Right atrium auricular region (tissue), 2 donors: ENCODE data around the gene CCDC183. TPM values are rescaled to one million over a fixed set of nuclear protein-coding genes. Genes with fewer than 3 reads are reported as not detected.
"Not testable (repeated sequence)": the region's sequence is repeated elsewhere in the genome, so short reads cannot be mapped to it uniquely, and the experiment has no call there.

Experiments
- DNase-seq: peaks from one replicate; pipeline ENCODE4 v3.0.0-alpha.2; 2019; ENCODE audit warnings: low spot score
- H3K27ac ChIP-seq, 2 donors: fragments of 200-600 bp; sonication (generic); 1 replicate in 1 of 2; 2 replicates in 1 of 2; pipeline ENCODE4 v1.5.1; 2016 to 2019
- H3K27me3 ChIP-seq, 2 donors: fragments of 200-600 bp; sonication (generic); one replicate each; pipeline versions ENCODE4 v1.5.1 to v1.6.0; 2017 to 2019
- H3K36me3 ChIP-seq: fragments of 200-600 bp; sonication (generic); one replicate; pipeline ENCODE4 v1.5.1; 2016
- H3K4me1 ChIP-seq, 2 donors: fragments of 200-600 bp; sonication (generic); one replicate each; pipeline versions ENCODE4 v1.5.1 to v1.6.0; 2017 to 2019
- H3K4me3 ChIP-seq, 2 donors: fragments of 200-600 bp; sonication (generic); 1 replicate in 1 of 2; 2 replicates in 1 of 2; pipeline ENCODE4 v1.5.1; 2017 to 2019; ENCODE audit warnings: mild to moderate bottlenecking in 1 of 2, moderate library complexity in 1 of 2
- H3K9me3 ChIP-seq, 2 donors: fragments of 200-600 bp; sonication (generic); one replicate each; pipeline ENCODE4 v1.5.1; 2019
- total RNA-seq, 2 donors: library from RNA; depleted of rRNA; stranded (reverse); fragments of >200 nt; gene quantifications; one replicate each; pipeline ENCODE4 v1.1.0, GENCODE V29; 2016
- TF ChIP-seq, protein P1 (sequence below), 2 donors: fragments of 200-600 bp; sonication (generic); IDR thresholded peaks; one replicate each; pipeline ENCODE4 v1.5.1; 2019; ENCODE audit warnings: antibody characterized with exemption in 2 of 2

CCDC183 gene
- total RNA-seq, 2 donors from 2014 or later, result 2.3 to 2.5 TPM

- H3K36me3 ChIP-seq, result no peaks in the 10 kb centered on the region
- H3K4me1 ChIP-seq, result peaks cover 0 to 62% of the 10 kb centered on the region in 2 donors
- no peak overlapping the region for H3K4me3 ChIP-seq
- TF ChIP-seq, protein P1, sequence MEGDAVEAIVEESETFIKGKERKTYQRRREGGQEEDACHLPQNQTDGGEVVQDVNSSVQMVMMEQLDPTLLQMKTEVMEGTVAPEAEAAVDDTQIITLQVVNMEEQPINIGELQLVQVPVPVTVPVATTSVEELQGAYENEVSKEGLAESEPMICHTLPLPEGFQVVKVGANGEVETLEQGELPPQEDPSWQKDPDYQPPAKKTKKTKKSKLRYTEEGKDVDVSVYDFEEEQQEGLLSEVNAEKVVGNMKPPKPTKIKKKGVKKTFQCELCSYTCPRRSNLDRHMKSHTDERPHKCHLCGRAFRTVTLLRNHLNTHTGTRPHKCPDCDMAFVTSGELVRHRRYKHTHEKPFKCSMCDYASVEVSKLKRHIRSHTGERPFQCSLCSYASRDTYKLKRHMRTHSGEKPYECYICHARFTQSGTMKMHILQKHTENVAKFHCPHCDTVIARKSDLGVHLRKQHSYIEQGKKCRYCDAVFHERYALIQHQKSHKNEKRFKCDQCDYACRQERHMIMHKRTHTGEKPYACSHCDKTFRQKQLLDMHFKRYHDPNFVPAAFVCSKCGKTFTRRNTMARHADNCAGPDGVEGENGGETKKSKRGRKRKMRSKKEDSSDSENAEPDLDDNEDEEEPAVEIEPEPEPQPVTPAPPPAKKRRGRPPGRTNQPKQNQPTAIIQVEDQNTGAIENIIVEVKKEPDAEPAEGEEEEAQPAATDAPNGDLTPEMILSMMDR (IDR thresholded peaks at IDR 0.05), result no peak
- no peak overlapping the region for H3K27ac ChIP-seq
- H3K9me3 ChIP-seq, result no peaks in the 10 kb centered on the region
- DNase-seq, result no peak
- peaks cover 0 to 3% of the 10 kb centered on the region in 2 donors for H3K27me3 ChIP-seq
These were observed 1.7 kb upstream of the CCDC183 start for GRCh38 chr9:136794281-136794999.

DNA sequence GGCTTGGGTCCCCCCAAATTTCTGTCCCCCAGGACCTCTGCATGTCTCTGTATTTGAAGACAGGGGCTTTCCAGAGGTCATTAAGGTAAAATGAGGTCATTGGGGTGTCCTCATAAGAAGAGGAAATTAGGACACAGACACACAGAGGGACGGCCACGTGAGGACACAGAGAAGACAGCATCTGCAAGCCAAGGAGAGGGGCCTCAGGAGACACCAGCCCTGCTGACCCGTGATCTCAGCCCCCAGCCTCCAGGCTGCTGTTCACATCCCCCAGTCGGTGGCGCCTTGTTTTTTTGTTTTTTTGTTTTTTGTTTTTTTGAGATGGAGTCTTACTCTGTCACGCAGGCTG lies 1.2 kb upstream of the CCDC183 start:
- no peaks in the 10 kb centered on the region for H3K36me3 ChIP-seq
- H3K27ac ChIP-seq, result no peak overlapping the region
- no peaks in the 10 kb centered on the region for H3K9me3 ChIP-seq
- TF ChIP-seq, protein P1 (IDR thresholded peaks at IDR 0.05), result no peak
- DNase-seq, result no peak
- peaks cover 0 to 7% of the 10 kb centered on the region in 2 donors for H3K27me3 ChIP-seq
- peaks cover 0 to 62% of the 10 kb centered on the region in 2 donors for H3K4me1 ChIP-seq
- H3K4me3 ChIP-seq, result no peak overlapping the region

- DNase-seq, H3K36me3 ChIP-seq, H3K9me3 ChIP-seq, H3K4me3 ChIP-seq, H3K27me3 ChIP-seq: not testable (repeated sequence)
- Histone ChIP-seq H3K27ac (peak overlapping the region; percentile 6 to 53), H3K4me1 (peaks cover 0 to 67% of the 10 kb centered on the region in 2 donors)
These were observed 723 bp downstream of the CCDC183 start for GRCh38 chr9:136796775-136797347.

GRCh38 chr9:136798708-136799078 lies 2.6 kb downstream of the CCDC183 start:
- no peaks in the 10 kb centered on the region for H3K9me3 ChIP-seq
- H3K27me3 ChIP-seq, result peaks cover 0 to 7% of the 10 kb centered on the region in 2 donors
- H3K4me1 ChIP-seq, result peaks cover 0 to 56% of the 10 kb centered on the region in 2 donors
- H3K27ac ChIP-seq, result peak overlapping the region in 1 of 2 donors; percentile 10
- H3K36me3 ChIP-seq, result no peaks in the 10 kb centered on the region
- no peak for DNase-seq
- H3K4me3 ChIP-seq, result no peak overlapping the region
- TF ChIP-seq, protein P1 (IDR thresholded peaks at IDR 0.05), result no peak

DNA sequence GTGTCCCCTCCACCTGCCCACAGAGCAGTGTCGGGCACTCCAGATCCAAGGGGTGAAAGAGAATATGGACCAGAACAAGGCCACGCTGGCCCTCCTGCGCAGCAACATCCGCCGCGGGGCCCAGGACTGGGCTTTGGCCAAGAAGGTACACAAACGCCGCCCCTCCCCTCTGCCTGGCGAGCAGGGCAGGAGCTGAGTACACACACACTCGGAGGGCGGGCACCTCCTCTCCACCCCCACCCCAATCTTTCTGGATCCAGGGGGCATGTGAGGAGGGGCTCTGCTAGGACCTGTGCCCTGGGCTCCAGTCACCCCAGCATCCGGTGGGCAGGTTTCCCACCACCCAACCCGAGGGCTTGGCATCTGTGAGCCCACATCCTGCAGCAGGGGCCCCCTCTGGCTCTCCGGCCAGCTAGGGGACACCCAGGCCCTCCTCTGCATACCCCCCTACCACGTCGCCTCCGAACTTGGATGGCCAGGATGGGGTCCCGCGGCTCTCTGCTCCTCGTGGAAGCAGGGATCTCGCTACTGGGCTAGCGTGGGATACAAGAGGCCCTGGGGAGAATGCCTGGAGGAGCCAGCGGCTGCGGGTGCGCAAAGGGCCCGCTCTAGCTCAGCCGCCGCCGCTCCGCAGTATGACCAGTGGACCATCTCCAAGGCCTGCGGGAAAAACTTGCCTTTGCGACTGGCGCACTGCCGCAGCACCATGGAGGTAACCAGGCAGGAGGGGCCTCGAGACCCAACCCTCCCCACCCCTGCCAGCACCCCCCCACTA lies 3.1 kb downstream of the CCDC183 start:
- Histone ChIP-seq H3K27ac (peak overlapping the region in 1 of 2 donors; percentile 32), H3K4me1 (peaks cover 0 to 56% of the 10 kb centered on the region in 2 donors), H3K9me3 (no peaks in the 10 kb centered on the region), H3K4me3 (peak overlapping the region; percentile 42 to 48), H3K27me3 (peaks cover 0 to 7% of the 10 kb centered on the region in 2 donors), H3K36me3 (no peaks in the 10 kb centered on the region)
- DNase-seq, result no peak
- TF ChIP-seq, protein P1 (IDR thresholded peaks at IDR 0.05), result no peak
